LNCaP clone FGC (cell line): ENCODE results near the gene SORCS3.
A peak's percentile ranks its signal among the peaks of the same experiment; 100 is the strongest.

Experiments used
- DNase-seq: peaks from one replicate; pipeline ENCODE4 v3.0.0-alpha.2; 2011; ENCODE audit warnings: low read depth
- H3K4me3 ChIP-seq: 2 replicates; pipeline ENCODE4 v1.5.1; 2011; ENCODE audit warnings: mild to moderate bottlenecking, low read depth, low read length, control low read depth
- CTCF ChIP-seq: IDR thresholded peaks from 2 replicates; pipeline ENCODE4 v1.5.1; 2012; ENCODE audit warnings: mild to moderate bottlenecking; ENCODE audit not compliant: control insufficient read depth, insufficient read depth; ENCODE audit errors: extremely low read depth

SORCS3 gene

GRCh38 chr10:105044902-105045301 is 403.8 kb downstream of the SORCS3 start:
- TF ChIP-seq CTCF: no peak
- no peak overlapping the region for H3K4me3 ChIP-seq
- DNase-seq: no peak

- H3K4me3 ChIP-seq: no peak overlapping the region
- no peak for TF ChIP-seq CTCF
- no peak for DNase-seq
These were observed 415.3 kb downstream of the SORCS3 start for GRCh38 chr10:105056413-105056812.

GRCh38 chr10:105062951-105063350 is 421.9 kb downstream of the SORCS3 start:
- H3K4me3 ChIP-seq: no peak overlapping the region
- TF ChIP-seq CTCF: no peak
- DNase-seq: no peak

GRCh38 chr10:105063796-105064195 is 422.7 kb downstream of the SORCS3 start:
- peak; percentile 68 for TF ChIP-seq CTCF
- no peak overlapping the region for H3K4me3 ChIP-seq
- no peak for DNase-seq

GRCh38 chr10:105068497-105068896 is 427.4 kb downstream of the SORCS3 start:
- DNase-seq: no peak
- H3K4me3 ChIP-seq: no peak overlapping the region
- no peak for TF ChIP-seq CTCF

GRCh38 chr10:105070249-105070648 is 429.2 kb downstream of the SORCS3 start:
- TF ChIP-seq CTCF: no peak
- DNase-seq: no peak
- no peak overlapping the region for H3K4me3 ChIP-seq

- no peak overlapping the region for H3K4me3 ChIP-seq
- no peak for DNase-seq
- TF ChIP-seq CTCF: no peak
These were observed 429.9 kb downstream of the SORCS3 start for GRCh38 chr10:105070952-105071351.
